ENCODE measurements around the gene WNK1. TPM values are rescaled to one million over a fixed set of nuclear protein-coding genes. Genes with fewer than 3 reads are reported as not detected.
"Not testable (repeated sequence)": the region's sequence is repeated elsewhere in the genome, so short reads cannot be mapped to it uniquely, and the experiment has no call there.

The WNK1 gene
- total RNA-seq, 1 donor from 2014 or later, result 160 TPM

DNA sequence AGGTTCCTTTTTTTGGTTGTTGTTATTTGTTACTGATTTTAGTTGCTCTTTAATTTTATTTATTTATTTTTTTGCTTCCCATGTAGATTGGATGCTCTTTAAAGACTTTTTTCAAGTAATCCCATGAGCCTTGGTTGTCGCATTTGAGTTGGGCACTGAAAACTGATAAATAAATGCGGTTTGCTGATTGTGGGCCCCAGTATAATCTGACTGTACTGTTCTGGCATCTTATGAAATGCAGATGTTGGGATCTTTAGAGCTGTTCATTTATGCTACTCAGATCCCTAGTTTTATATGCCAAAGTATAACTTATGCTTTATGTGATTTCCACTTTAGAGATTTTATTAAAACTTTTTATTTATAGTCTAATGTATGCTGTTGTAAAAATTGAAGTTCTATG lies 33.3 kb downstream of the WNK1 start:
- H3K4me3 Mint-ChIP-seq (ENCODE audit: unreplicated experiment), result no peak overlapping the region
- TF ChIP-seq, protein P1, sequence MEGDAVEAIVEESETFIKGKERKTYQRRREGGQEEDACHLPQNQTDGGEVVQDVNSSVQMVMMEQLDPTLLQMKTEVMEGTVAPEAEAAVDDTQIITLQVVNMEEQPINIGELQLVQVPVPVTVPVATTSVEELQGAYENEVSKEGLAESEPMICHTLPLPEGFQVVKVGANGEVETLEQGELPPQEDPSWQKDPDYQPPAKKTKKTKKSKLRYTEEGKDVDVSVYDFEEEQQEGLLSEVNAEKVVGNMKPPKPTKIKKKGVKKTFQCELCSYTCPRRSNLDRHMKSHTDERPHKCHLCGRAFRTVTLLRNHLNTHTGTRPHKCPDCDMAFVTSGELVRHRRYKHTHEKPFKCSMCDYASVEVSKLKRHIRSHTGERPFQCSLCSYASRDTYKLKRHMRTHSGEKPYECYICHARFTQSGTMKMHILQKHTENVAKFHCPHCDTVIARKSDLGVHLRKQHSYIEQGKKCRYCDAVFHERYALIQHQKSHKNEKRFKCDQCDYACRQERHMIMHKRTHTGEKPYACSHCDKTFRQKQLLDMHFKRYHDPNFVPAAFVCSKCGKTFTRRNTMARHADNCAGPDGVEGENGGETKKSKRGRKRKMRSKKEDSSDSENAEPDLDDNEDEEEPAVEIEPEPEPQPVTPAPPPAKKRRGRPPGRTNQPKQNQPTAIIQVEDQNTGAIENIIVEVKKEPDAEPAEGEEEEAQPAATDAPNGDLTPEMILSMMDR (IDR thresholded peaks at IDR 0.05; ENCODE audit: unreplicated experiment), result no peak
- H3K27me3 Mint-ChIP-seq (ENCODE audit: unreplicated experiment), result peaks cover 1% of the 10 kb centered on the region
- no peak for DNase-seq (ENCODE audit: low spot score)
- H3K4me1 Mint-ChIP-seq (ENCODE audit: unreplicated experiment), result peaks cover 15% of the 10 kb centered on the region
- H3K36me3 Mint-ChIP-seq (ENCODE audit: low read depth, unreplicated experiment), result no peaks in the 10 kb centered on the region
- H3K27ac Mint-ChIP-seq (ENCODE audit: unreplicated experiment), result no peak overlapping the region
- no peaks in the 10 kb centered on the region for H3K9me3 Mint-ChIP-seq (ENCODE audit: unreplicated experiment)

DNA sequence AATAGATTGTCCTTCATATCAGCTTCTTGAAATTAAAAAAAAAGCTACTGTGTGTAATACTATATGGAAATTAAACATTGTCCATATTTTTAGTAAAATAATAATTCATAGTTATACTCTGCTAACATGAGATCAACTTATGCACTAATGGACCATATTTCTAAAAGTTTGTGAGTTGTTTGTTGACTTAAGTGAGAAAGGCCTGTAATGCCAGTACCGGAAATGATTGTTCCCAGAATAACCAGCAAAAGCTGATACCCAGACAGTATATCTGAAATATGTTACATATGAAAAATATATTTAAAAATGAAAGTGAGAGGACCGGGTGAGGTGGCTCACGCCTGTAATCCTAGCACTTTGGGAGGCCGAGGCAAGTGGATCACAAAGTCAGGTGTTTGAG lies 35.9 kb downstream of the WNK1 start:
- DNase-seq (ENCODE audit: low spot score), result no peak
- Mint-ChIP-seq H3K27ac (ENCODE audit: unreplicated experiment) (no peak overlapping the region), H3K27me3 (ENCODE audit: unreplicated experiment) (peaks cover 3% of the 10 kb centered on the region), H3K4me3 (ENCODE audit: unreplicated experiment) (no peak overlapping the region), H3K36me3 (ENCODE audit: low read depth, unreplicated experiment) (no peaks in the 10 kb centered on the region), H3K4me1 (ENCODE audit: unreplicated experiment) (peaks cover 19% of the 10 kb centered on the region), H3K9me3 (ENCODE audit: unreplicated experiment) (no peaks in the 10 kb centered on the region)
- TF ChIP-seq, protein P1 (IDR thresholded peaks at IDR 0.05; ENCODE audit: unreplicated experiment), result no peak

DNA sequence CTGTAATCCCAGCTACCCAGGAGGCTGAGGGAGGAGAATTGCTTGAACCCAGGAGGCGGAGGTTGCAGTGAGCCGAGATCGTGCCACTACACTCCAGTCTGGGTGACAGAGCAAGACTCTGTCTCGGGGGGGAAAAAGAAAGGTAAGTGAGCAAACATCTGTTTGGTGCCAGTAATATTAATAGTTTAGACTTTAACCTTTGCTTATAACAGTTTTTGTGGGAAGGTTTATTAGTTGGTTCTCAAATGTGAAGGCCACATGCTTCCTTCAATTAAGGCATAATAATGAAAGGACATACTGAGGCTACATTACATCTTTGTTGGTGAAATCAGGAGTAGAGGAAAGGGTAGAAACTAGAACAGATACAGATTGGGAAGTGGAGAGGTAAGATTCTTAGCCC lies 36.4 kb downstream of the WNK1 start:
- not testable (repeated sequence) for H3K9me3 Mint-ChIP-seq (ENCODE audit: unreplicated experiment); H3K27ac Mint-ChIP-seq (ENCODE audit: unreplicated experiment); H3K36me3 Mint-ChIP-seq (ENCODE audit: low read depth, unreplicated experiment); H3K4me3 Mint-ChIP-seq (ENCODE audit: unreplicated experiment); H3K27me3 Mint-ChIP-seq (ENCODE audit: unreplicated experiment); DNase-seq (ENCODE audit: low spot score)
- peaks cover 19% of the 10 kb centered on the region for H3K4me1 Mint-ChIP-seq (ENCODE audit: unreplicated experiment)

DNA sequence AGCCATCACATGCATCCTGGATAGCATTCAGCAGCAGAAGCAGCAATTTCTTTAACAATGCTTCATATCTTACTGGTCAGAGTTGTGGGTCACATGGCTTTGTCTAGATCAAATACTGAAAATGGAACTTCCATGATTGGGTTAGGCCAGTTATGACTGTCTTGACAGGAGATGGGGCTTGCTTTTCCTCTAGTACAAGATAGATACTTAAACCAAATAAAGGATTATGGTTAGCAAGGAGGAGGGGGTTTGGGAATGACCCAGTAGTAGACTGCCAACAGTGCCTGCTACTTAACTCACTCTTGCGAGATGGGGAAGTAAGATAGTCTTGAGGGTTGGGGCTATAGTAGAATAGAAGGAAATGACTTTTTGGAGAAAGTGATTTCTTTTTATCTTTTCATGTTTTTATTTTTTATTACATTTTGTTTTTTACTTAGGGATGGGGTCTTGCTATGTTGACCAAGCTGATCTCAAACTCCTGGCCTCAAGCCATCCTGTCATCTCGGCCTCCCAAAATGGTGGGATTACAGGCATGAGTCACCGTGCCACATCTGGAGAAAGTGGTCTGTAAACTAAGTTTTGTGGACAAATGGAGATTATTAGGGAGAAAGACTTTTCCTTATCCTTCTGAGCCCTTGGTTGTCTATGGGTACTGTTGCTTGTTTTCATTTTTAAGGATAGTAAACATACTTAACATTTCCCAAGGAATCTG lies 37.6 kb downstream of the WNK1 start:
- TF ChIP-seq, protein P1 (IDR thresholded peaks at IDR 0.05; ENCODE audit: unreplicated experiment), result no peak
- Mint-ChIP-seq H3K27ac (ENCODE audit: unreplicated experiment) (no peak overlapping the region), H3K4me1 (ENCODE audit: unreplicated experiment) (peaks cover 24% of the 10 kb centered on the region), H3K9me3 (ENCODE audit: unreplicated experiment) (no peaks in the 10 kb centered on the region), H3K27me3 (ENCODE audit: unreplicated experiment) (peaks cover 3% of the 10 kb centered on the region), H3K36me3 (ENCODE audit: low read depth, unreplicated experiment) (no peaks in the 10 kb centered on the region), H3K4me3 (ENCODE audit: unreplicated experiment) (no peak overlapping the region)
- no peak for DNase-seq (ENCODE audit: low spot score)

DNA sequence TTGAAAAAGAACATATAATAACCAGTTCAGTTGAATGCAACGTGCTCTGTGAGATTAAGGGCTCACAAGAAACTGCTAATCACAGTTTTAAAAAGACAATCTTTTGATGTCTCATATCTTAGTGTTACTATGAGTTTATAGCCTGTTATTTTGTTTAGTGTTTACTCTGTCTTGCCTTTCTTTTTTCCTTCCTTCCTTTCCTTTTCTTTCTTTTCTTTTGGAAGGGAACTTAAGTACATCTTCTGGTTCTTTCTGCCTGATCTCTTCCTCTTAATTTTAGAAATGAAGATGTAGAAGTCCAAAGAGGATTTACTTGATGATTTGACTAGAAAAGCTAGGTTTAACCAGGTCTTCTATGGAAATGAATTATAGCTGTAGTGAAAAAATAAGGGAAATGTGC lies 38.2 kb downstream of the WNK1 start:
- Mint-ChIP-seq H3K4me1 (ENCODE audit: unreplicated experiment) (peaks cover 30% of the 10 kb centered on the region), H3K9me3 (ENCODE audit: unreplicated experiment) (no peaks in the 10 kb centered on the region), H3K36me3 (ENCODE audit: low read depth, unreplicated experiment) (no peaks in the 10 kb centered on the region), H3K4me3 (ENCODE audit: unreplicated experiment) (no peak overlapping the region), H3K27ac (ENCODE audit: unreplicated experiment) (no peak overlapping the region), H3K27me3 (ENCODE audit: unreplicated experiment) (peaks cover 3% of the 10 kb centered on the region)
- DNase-seq (ENCODE audit: low spot score), result no peak
- TF ChIP-seq, protein P1 (IDR thresholded peaks at IDR 0.05; ENCODE audit: unreplicated experiment), result no peak

All from endothelial cell (in vitro differentiated cells).